ENCODE results near the gene ZDHHC14. TPM values are rescaled to one million over a fixed set of nuclear protein-coding genes. Genes with fewer than 3 reads are reported as not detected.

The ZDHHC14 gene
- total and polyA plus RNA-seq, 2 of the 8 experiments (the other 6 are each of a cell fraction or from before 2014, with no cell fraction given): 2.9 to 5.3 TPM

GRCh38 chr6:157406661-157407060 lies 25.7 kb downstream of the ZDHHC14 start:
- no peak overlapping the region for H3K27ac ChIP-seq (ENCODE audit: low read depth, low read length)
- no peak overlapping the region for H4K8ac ChIP-seq (ENCODE audit: extremely low read depth, insufficient read depth, low read length)
- no peaks in the 10 kb centered on the region for H3K79me2 ChIP-seq (ENCODE audit: control insufficient read depth in 1 of 2, insufficient read depth in 2 of 2, low read length in 2 of 2)
- H3K4me3 ChIP-seq (ENCODE audit: extremely low read depth in 1 of 4, insufficient read depth in 2 of 4, low read depth in 3 of 4, low read length in 4 of 4): no peak overlapping the region
- H4K91ac ChIP-seq (replicated peaks; ENCODE audit: insufficient read length, low read length): no peak overlapping the region
- no peaks in the 10 kb centered on the region for H3K9me3 ChIP-seq (ENCODE audit: insufficient read depth in 2 of 2, low read depth in 1 of 2, low read length in 1 of 2)
- no peak overlapping the region for H3K23ac ChIP-seq (ENCODE audit: insufficient read length)
- WGBS, 2 experiments (ENCODE audit: extremely low coverage in 1 of 2, insufficient coverage in 1 of 2, insufficient read length in 1 of 2, insufficient replicate concordance in 2 of 2, low coverage in 1 of 2, low lambda C conversion rate in 2 of 2, missing lambda C conversion rate in 1 of 2): 86% methylated on average over 7 of the region's 7 CpGs; no CpG with 5 or more reads in 1 of the 2 experiments
- TF ChIP-seq CHD1 (IDR thresholded peaks at IDR 0.05; ENCODE audit: low read depth, low read length) (no peak), SP2 (IDR thresholded peaks at IDR 0.05; ENCODE audit: low read length) (no peak), CREB1 (IDR thresholded peaks at IDR 0.05) (no peak), CBX8 (IDR thresholded peaks at IDR 0.05; ENCODE audit: borderline replicate concordance, low read depth, low read length) (no peak), CTBP2 (IDR thresholded peaks at IDR 0.05; ENCODE audit: borderline replicate concordance, insufficient read depth, insufficient read length, low read length) (no peak), RAD21 (IDR thresholded peaks at IDR 0.05 in 1 of 2, conservative IDR thresholded peaks at IDR 0.05 in 1 of 2; ENCODE audit: low read depth in 2 of 2, low read length in 2 of 2) (no peak), SRF (IDR thresholded peaks at IDR 0.05; ENCODE audit: low read depth, low read length) (no peak), PHF8 (conservative IDR thresholded peaks at IDR 0.05; ENCODE audit: low read depth, low read length) (no peak), TAF7 (optimal IDR thresholded peaks at IDR 0.05; ENCODE audit: borderline replicate concordance, low read depth, low read length) (no peak)
- no peak overlapping the region for H2AK5ac ChIP-seq (ENCODE audit: low read depth, low read length)
- POLR2A ChIA-PET (ENCODE audit: partially characterized antibody): interaction anchor here (1.3 kb wide), 1 partner anchor 83 kb away, joined by 4 read pairs; the partner anchor contains the start of gene TMEM242
- no peak overlapping the region for H2BK20ac ChIP-seq (ENCODE audit: low read length)
- H3K4me1 ChIP-seq (replicated peaks in 1 of 4; ENCODE audit: control insufficient read depth in 3 of 4, insufficient read depth in 4 of 4, low read length in 3 of 4): peaks cover 2 to 12% (median 6%) of the 10 kb centered on the region in 4 experiments
- FAIRE-seq (no peak), DNase-seq (ENCODE audit: low read depth in 1 of 2, low spot score in 2 of 2) (no peak)
- no peaks in the 10 kb centered on the region for H4K20me1 ChIP-seq (replicated peaks in 1 of 2; ENCODE audit: control insufficient read depth in 1 of 2, insufficient read depth in 2 of 2, low read length in 2 of 2)
- no peak overlapping the region for H2BK15ac ChIP-seq (ENCODE audit: low read length)
- CTCF ChIA-PET (ENCODE audit: partially characterized antibody): interaction anchor here (0.9 to 1.0 kb wide), 2 partner anchors 12 to 37 kb away, joined by 3 read pairs; no protein-coding TSS in a partner anchor
- H3K4ac ChIP-seq (replicated peaks; ENCODE audit: insufficient read length, low read depth, low read length): no peak overlapping the region
- no peak overlapping the region for H3K4me2 ChIP-seq (ENCODE audit: insufficient read depth in 1 of 2, low read depth in 2 of 2, low read length in 2 of 2)
- H3K14ac ChIP-seq (ENCODE audit: insufficient read length): no peak overlapping the region
- no peak overlapping the region for H2BK120ac ChIP-seq (replicated peaks; ENCODE audit: low read depth, low read length)
- H3K18ac ChIP-seq (ENCODE audit: extremely low read depth, low read length): no peak overlapping the region
- no peaks in the 10 kb centered on the region for H3K36me3 ChIP-seq (ENCODE audit: control insufficient read depth in 2 of 4, insufficient read depth in 4 of 4, low read length in 3 of 4)
- no peak overlapping the region for H3K9ac ChIP-seq (replicated peaks in 1 of 4; ENCODE audit: extremely low read depth in 1 of 4, low read depth in 3 of 4, low read length in 3 of 4)
- no peak overlapping the region for H3K56ac ChIP-seq (replicated peaks; ENCODE audit: insufficient read length, low read depth, low read length)
- no peak overlapping the region for H4K5ac ChIP-seq (ENCODE audit: insufficient read length, low read depth, low read length)
- peaks cover 0 to 2% (median 0%) of the 10 kb centered on the region in 4 experiments; a peak in 1 of 7 replicates for H3K27me3 ChIP-seq (replicated peaks in 1 of 4; ENCODE audit: control insufficient read depth in 3 of 4, extremely low read depth in 1 of 4, insufficient read depth in 3 of 4, low read length in 3 of 4)
- peaks cover 4% of the 10 kb centered on the region; the same call in 1 of the 2 replicates for H3K79me1 ChIP-seq (ENCODE audit: low read depth, low read length)
- H3K23me2 ChIP-seq (ENCODE audit: low read depth, low read length): no peaks in the 10 kb centered on the region
- H2BK5ac ChIP-seq (ENCODE audit: low read depth, low read length): no peak overlapping the region
- no peak overlapping the region for H2AFZ ChIP-seq (ENCODE audit: low read length)
- no peak overlapping the region; the same call in 1 of the 2 replicates for H2BK12ac ChIP-seq (ENCODE audit: low read depth, low read length)
